Endothelial cell of umbilical vein (primary cell): Measurements from ENCODE around the gene DBF4B.

Source experiments
- CTCF ChIP-seq, 2 donors: IDR thresholded peaks; 1 replicate in 1 of 2; 2 replicates in 1 of 2; pipeline ENCODE4 v1.5.1; 2011; ENCODE audit warnings: low read length in 2 of 2, mild to moderate bottlenecking in 2 of 2, moderate library complexity in 2 of 2, control low read depth in 1 of 2, inconsistent platforms in 1 of 2, low read depth in 1 of 2; ENCODE audit not compliant: insufficient read depth in 1 of 2; ENCODE audit errors: extremely low read depth in 1 of 2
- EZH2 ChIP-seq: IDR thresholded peaks from 2 replicates; pipeline ENCODE4 v1.6.1; 2012; ENCODE audit warnings: borderline replicate concordance, low read depth, mild to moderate bottlenecking, moderate library complexity, low read length, inconsistent platforms; ENCODE audit not compliant: severe bottlenecking
- MAX ChIP-seq: IDR thresholded peaks from 2 replicates; pipeline ENCODE4 v1.6.1; 2011; ENCODE audit not compliant: insufficient read depth, insufficient read length
- POLR2A ChIP-seq: IDR thresholded peaks from 2 replicates; pipeline ENCODE4 v1.6.1; 2012; ENCODE audit warnings: low read depth, mild to moderate bottlenecking, control low read depth, low read length

- no peak for TF ChIP-seq MAX
- TF ChIP-seq CTCF (IDR thresholded peaks at IDR 0.05; ENCODE audit: extremely low read depth in 1 of 2, insufficient read depth in 1 of 2, low read depth in 1 of 2, low read length in 2 of 2): no peak
- TF ChIP-seq POLR2A: no peak
- TF ChIP-seq EZH2: no peak
Observed at GRCh38 chr17:44769230-44769629, 60.8 kb downstream of the DBF4B start.
